G401.6 (cell line): ENCODE results near the gene MYL7.

ENCODE experiments used
- FAIRE-seq: peaks from 2 replicates; lab custom pipeline; 2012; peaks lifted over from hg19 to GRCh38; lab: Jason Lieb, UNC

The MYL7 gene

GRCh38 chr7:44099669-44100068 is 41.5 kb downstream of the MYL7 start:
- FAIRE-seq = no peak

DNA sequence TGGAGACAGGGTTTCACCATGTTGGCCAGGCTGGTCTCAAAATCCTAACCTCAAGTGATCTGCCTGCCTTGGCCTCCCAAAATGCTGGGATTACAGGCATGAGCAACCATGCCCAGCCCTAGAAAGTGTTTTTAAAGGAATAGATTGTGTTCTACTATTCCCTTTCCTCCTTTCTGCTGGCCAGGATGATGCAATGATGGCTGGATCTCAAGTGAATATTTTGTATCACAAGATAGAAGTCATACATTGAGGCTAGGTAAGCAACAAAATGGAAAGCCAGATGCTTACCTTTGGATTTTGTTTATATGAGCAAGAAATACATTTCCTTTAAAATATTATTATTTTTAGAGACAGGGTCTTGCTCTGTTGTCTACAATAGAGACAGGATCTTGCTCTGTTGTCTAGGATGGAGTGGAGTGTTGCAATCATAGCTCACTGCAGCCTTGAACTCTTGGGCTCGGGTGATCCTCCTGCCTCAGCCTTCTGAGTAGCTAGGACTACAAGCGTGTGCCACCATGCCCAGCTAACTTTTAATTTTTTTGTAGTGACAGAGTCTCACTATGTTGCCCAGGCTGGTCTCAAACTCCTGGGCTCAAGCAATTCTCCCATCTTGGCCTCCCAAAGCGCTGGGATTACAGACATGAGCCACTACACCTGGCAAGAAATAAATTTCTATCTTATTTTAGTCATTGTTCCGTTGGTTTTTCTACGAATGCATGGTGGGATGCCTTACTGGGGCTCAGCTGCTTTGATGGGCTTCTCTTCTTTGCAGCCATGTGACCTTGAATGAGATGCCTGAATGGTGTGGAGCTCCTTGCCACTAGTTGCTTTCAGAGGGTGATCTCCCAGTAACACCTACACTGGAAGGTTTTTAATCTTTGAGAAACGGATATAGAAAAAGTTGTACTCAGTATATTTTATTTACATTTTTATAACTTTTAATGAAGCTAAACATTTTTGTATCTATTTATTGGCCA is 42.8 kb downstream of the MYL7 start:
- FAIRE-seq = no peak

DNA sequence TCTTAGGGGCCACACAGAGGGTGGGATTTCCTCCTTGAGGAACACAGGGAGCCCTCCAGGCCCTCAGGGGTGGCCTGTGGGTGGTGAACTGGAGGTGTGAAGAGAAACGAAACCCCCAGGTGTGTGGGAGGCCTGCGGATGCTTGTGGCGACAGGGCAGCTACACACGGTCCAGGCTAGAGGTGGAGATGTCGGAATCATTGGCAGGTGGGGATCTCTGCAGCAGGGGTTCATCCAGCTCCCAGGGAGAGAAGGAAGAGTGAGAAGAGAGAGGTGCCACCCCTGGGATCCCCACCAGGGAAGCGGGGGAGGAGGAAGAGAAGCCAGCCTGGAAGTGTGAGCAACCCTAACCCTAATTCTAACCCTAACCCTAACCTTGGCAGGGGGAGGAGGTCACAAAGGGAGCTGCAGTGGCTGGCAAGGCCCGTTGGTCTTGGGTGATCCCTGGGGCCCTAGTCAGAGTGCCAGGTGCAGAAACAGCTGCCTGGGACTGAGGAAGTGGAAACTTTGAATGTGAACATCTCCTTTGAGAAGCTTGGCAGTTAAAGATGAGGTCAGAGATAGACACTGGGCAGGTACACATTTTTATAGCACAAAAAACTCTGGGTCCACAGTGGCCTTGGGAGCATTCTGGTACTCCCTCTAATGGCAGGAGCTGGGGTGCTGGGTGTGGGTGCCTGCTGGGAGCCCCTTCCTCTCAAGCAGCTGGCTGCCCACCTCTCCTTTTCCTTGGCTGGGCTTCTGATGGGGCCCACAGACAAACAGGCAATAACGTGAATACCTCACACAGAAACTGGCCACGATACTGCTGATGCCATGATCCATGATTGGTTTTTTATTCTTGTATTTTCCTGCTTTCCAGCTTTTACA is 43.8 kb downstream of the MYL7 start:
- FAIRE-seq = no peak

DNA sequence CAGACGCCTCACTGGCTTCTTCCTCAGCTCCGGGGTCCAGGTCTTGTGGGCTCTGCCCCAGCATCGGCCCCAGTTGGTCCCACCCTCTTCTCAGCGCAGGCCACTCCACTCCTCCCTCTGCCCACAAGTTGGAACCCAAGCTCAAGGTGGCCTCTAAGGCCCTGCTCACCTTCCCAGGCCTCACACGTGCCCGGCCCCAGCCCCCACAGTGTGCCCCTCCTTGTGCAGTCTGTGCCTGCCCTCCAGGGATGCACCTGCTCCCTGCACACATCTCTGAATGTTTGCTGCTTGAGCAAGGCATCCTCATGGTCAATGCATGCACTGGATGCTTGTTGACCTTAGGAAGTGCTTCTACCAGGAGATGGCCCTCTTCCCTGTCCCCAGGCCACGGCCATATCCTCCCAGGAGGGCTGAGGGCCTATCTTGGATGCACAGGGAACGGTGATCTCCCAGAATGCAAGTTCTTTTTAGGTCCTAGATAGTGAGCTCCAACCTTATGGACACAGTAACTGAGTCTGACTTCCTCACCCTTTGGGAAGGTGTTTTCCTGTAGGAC is 44.7 kb downstream of the MYL7 start:
- no peak for FAIRE-seq

- FAIRE-seq = no peak
Observed at GRCh38 chr7:44095781-44096180, 45.4 kb downstream of the MYL7 start.

DNA sequence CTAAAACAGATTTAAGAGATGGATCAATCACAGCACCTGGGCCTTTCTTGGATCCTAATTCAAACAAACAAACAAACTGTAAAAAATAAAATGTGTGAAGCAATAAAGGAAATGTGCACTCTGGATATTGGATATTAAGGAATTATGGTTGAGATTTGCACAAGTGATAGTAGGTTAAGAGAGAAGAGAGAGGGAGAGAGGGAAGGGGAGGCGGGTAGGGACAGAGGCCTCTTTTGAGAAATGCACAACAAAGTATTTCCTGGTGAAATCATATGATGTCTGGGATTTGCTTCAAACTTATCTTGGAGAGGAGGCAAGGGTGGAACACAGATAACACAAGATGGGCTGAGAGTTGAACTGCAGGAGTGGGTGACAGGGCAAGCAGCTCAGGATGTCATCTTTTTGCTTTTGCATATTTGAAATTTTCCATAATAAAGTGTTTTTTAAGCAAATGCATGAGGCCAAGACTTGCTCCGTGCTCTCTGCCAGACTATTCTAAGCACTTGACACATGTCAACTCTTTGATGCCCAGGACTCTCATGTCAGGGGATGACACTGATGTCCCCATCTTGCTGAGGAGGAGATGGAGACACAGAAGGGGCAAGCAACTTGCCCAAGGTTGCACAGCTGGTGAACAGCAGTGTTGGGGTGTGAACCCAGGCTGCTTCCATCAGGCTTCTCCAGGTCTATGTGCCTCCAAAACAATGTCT is 46.1 kb downstream of the MYL7 start:
- FAIRE-seq = no peak

GRCh38 chr7:44094365-44094764 is 46.8 kb downstream of the MYL7 start:
- no peak for FAIRE-seq

DNA sequence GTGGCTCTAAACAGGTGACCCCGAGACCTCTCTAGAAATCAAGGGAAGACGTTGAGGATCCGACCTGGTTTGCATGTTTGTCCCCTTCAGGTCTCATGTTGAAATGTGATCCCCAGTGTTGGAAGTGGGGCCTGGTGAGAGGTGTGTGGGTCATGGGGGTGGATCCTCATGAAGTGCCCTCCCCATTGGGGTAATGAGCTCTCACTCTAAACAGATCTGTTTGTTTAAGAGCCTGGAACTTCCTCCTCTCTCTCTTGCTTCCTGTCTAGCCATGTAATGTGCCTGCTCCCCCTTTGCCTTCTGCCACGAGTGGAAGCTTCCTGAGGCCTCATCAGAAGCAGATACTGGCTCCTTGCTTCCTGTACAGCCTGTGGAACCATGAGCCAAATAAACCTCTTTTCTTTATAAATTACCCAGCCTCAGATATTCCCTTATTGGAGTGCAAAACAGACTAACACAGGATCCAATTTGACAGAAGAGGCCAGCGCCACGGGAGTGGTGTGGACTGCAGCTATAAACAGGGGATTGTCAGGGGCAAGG is 48.0 kb downstream of the MYL7 start:
- no peak for FAIRE-seq
